Activated naive CD8-positive, alpha-beta T cell (primary cell): ENCODE data around the gene HPS4.

Source experiments
- H3K27ac Mint-ChIP-seq: one replicate; pipeline ENCODE4 v1.8.0; 2021; ENCODE audit warnings: mixed read lengths
- H3K27me3 Mint-ChIP-seq: one replicate; pipeline ENCODE4 v1.8.0; 2021; ENCODE audit warnings: mixed read lengths
- H3K36me3 Mint-ChIP-seq: one replicate; pipeline ENCODE4 v1.8.0; 2021; ENCODE audit warnings: mixed read lengths
- H3K4me1 Mint-ChIP-seq: one replicate; pipeline ENCODE4 v1.8.0; 2021; ENCODE audit warnings: low read depth, mixed read lengths
- H3K4me3 Mint-ChIP-seq: one replicate; pipeline ENCODE4 v1.8.0; 2021; ENCODE audit warnings: mild to moderate bottlenecking, mixed read lengths
- H3K9me3 Mint-ChIP-seq: one replicate; pipeline ENCODE4 v1.8.0; 2021; ENCODE audit warnings: low read depth, mixed read lengths

The HPS4 gene

DNA sequence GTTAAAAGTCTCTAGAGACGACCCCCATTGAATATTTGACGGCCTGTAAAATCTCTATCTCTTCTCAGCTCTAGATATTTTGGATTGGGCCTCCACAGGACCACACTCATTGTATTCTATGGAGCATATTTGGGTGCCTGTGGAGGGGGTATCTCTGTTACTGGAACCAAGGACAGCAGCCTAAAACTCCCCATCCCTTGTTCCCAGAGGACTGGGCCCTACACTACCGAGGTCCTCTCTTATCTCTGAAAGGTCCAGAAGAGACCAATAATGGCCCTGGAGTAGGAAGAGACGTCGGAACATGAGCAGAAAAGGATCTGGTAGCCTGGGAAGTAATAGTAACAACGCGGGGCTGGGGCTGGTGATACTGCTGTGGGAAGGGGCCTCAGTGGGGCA, 542 bp downstream of the HPS4 start:
- H3K4me1 Mint-ChIP-seq: peaks cover 66% of the 10 kb centered on the region
- H3K36me3 Mint-ChIP-seq: peaks cover 13% of the 10 kb centered on the region
- no peaks in the 10 kb centered on the region for H3K27me3 Mint-ChIP-seq
- H3K27ac Mint-ChIP-seq: peak overlapping the region; percentile 96
- H3K4me3 Mint-ChIP-seq: peak overlapping the region; percentile 99
- no peaks in the 10 kb centered on the region for H3K9me3 Mint-ChIP-seq

- Mint-ChIP-seq H3K9me3 (no peaks in the 10 kb centered on the region), H3K4me3 (peak overlapping the region; percentile 99), H3K27ac (peak overlapping the region; percentile 96), H3K4me1 (peaks cover 74% of the 10 kb centered on the region), H3K27me3 (no peaks in the 10 kb centered on the region), H3K36me3 (peaks cover 18% of the 10 kb centered on the region)
These were observed 1.4 kb downstream of the HPS4 start for GRCh38 chr22:26482161-26482560.

DNA sequence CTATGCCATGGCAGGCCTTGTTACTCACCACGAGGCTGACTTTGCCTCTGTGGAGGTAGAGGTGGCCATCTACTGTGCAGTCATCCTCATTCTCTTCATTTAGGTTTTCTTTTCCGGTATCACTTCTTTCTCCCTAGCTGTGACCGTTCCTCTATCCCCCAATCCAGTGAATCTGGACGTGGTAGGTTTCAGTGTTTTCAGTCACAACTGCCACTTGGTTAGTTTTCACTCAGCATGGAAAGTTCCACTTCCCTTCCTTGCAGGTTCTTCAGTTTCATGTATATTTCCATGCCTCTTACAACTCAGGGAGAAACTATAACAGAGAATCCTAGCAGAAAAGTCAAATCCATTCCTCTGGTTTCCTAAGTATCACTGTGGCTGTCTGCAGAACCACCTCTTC, 1.9 kb downstream of the HPS4 start:
- Mint-ChIP-seq H3K27me3 (no peaks in the 10 kb centered on the region), H3K4me1 (peaks cover 77% of the 10 kb centered on the region), H3K4me3 (peak overlapping the region; percentile 99), H3K27ac (peak overlapping the region; percentile 96), H3K9me3 (no peaks in the 10 kb centered on the region), H3K36me3 (peaks cover 21% of the 10 kb centered on the region)

GRCh38 chr22:26481112-26481693, 2.4 kb downstream of the HPS4 start:
- peak overlapping the region; percentile 73 for H3K27ac Mint-ChIP-seq
- no peaks in the 10 kb centered on the region for H3K9me3 Mint-ChIP-seq
- H3K27me3 Mint-ChIP-seq: no peaks in the 10 kb centered on the region
- H3K4me3 Mint-ChIP-seq: peak overlapping the region; percentile 99
- peaks cover 24% of the 10 kb centered on the region for H3K36me3 Mint-ChIP-seq
- H3K4me1 Mint-ChIP-seq: peaks cover 76% of the 10 kb centered on the region

GRCh38 chr22:26480611-26480932, 3.0 kb downstream of the HPS4 start:
- H3K4me1 Mint-ChIP-seq: peaks cover 70% of the 10 kb centered on the region
- H3K27ac Mint-ChIP-seq: no peak overlapping the region
- peak overlapping the region; percentile 99 for H3K4me3 Mint-ChIP-seq
- H3K27me3 Mint-ChIP-seq: no peaks in the 10 kb centered on the region
- H3K9me3 Mint-ChIP-seq: no peaks in the 10 kb centered on the region
- H3K36me3 Mint-ChIP-seq: peaks cover 24% of the 10 kb centered on the region

- Mint-ChIP-seq H3K27ac (peak overlapping the region; percentile 91), H3K36me3 (peaks cover 24% of the 10 kb centered on the region), H3K4me3 (peak overlapping the region; percentile 99), H3K9me3 (no peaks in the 10 kb centered on the region), H3K4me1 (peaks cover 64% of the 10 kb centered on the region), H3K27me3 (no peaks in the 10 kb centered on the region)
These were observed 3.6 kb downstream of the HPS4 start for GRCh38 chr22:26479792-26480610.

GRCh38 chr22:26479043-26479791, 4.4 kb downstream of the HPS4 start:
- Mint-ChIP-seq H3K27me3 (no peaks in the 10 kb centered on the region), H3K4me3 (peak overlapping the region; percentile 99), H3K9me3 (no peaks in the 10 kb centered on the region), H3K36me3 (peaks cover 24% of the 10 kb centered on the region), H3K4me1 (peaks cover 64% of the 10 kb centered on the region), H3K27ac (peak overlapping the region; percentile 91)

GRCh38 chr22:26477341-26477731, 6.2 kb downstream of the HPS4 start:
- peak overlapping the region; percentile 72 for H3K27ac Mint-ChIP-seq
- peaks cover 54% of the 10 kb centered on the region for H3K4me1 Mint-ChIP-seq
- no peak overlapping the region for H3K4me3 Mint-ChIP-seq
- H3K36me3 Mint-ChIP-seq: peaks cover 21% of the 10 kb centered on the region
- H3K27me3 Mint-ChIP-seq: no peaks in the 10 kb centered on the region
- no peaks in the 10 kb centered on the region for H3K9me3 Mint-ChIP-seq

GRCh38 chr22:26476705-26477340, 6.8 kb downstream of the HPS4 start:
- Mint-ChIP-seq H3K4me3 (no peak overlapping the region), H3K36me3 (peaks cover 21% of the 10 kb centered on the region), H3K4me1 (peaks cover 49% of the 10 kb centered on the region), H3K9me3 (no peaks in the 10 kb centered on the region), H3K27ac (no peak overlapping the region), H3K27me3 (no peaks in the 10 kb centered on the region)

DNA sequence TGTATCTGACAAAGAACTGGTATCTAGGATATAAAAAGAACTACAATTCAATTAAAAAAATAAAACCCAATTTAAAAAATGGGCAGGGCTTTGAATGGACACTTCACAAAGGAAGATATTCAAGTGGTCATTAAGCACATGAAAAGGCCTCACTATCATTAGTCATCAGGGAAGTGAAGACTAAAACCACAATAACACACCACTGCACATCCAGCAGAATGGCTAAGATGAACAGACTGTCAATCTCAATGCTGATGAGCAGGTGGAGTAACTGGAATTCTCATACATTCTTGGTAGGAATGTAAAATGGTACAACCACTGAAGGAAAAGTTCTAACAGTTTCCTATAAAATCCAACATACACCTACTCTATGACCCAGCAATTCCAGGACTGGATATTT, 8.9 kb downstream of the HPS4 start:
- Mint-ChIP-seq H3K27ac (no peak overlapping the region), H3K36me3 (peaks cover 16% of the 10 kb centered on the region), H3K4me1 (peaks cover 27% of the 10 kb centered on the region), H3K9me3 (no peaks in the 10 kb centered on the region), H3K4me3 (no peak overlapping the region), H3K27me3 (no peaks in the 10 kb centered on the region)

DNA sequence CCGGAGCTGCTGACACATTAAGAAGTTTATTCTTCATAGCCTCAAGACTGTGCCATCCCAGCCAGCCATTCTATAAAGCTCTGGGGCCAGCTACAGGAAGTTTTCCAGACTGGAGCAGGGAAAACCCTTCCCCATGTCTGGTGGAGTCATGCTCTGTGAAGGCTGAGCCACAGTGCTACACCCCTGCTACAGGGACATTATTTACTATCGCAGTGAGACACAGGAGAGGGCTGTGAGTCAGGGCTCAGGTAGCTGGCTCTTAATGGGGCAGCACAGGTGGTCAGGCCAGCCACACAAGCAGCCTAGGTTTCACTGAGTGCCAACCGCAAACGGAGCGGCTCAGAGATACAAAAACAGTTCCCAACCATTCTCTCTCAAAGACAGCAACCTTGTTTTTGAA, 12.1 kb downstream of the HPS4 start:
- Mint-ChIP-seq H3K36me3 (peaks cover 9% of the 10 kb centered on the region), H3K9me3 (no peaks in the 10 kb centered on the region), H3K4me3 (no peak overlapping the region), H3K27ac (no peak overlapping the region), H3K4me1 (peaks cover 4% of the 10 kb centered on the region), H3K27me3 (no peaks in the 10 kb centered on the region)

- Mint-ChIP-seq H3K27me3 (no peaks in the 10 kb centered on the region), H3K4me3 (no peak overlapping the region), H3K4me1 (peaks cover 4% of the 10 kb centered on the region), H3K9me3 (no peaks in the 10 kb centered on the region), H3K27ac (no peak overlapping the region), H3K36me3 (peaks cover 7% of the 10 kb centered on the region)
These were observed 12.8 kb downstream of the HPS4 start for GRCh38 chr22:26470807-26471206.

DNA sequence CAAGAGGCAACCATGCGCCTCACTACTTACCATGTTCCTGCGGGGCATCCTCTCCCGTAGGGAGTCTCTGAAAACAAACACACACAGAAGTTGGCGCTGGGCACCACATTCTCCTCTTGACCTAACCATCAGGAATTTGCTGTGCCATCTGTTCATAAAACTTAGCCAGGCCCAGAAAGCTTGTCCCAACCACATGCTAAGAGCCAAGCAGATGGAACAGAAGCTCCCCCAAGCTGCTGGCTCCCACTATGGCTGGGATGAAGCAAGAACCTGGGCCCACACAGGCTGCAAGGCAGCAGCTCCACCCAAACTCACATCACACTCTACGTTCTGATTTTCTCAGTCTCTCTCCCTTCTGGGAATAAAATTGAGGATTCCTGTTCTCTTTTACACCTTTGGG, 17.4 kb downstream of the HPS4 start:
- no peaks in the 10 kb centered on the region for H3K9me3 Mint-ChIP-seq
- no peak overlapping the region for H3K27ac Mint-ChIP-seq
- H3K4me1 Mint-ChIP-seq: no peaks in the 10 kb centered on the region
- H3K27me3 Mint-ChIP-seq: no peaks in the 10 kb centered on the region
- H3K36me3 Mint-ChIP-seq: peaks cover 7% of the 10 kb centered on the region
- H3K4me3 Mint-ChIP-seq: no peak overlapping the region

- Mint-ChIP-seq H3K27ac (no peak overlapping the region), H3K36me3 (peaks cover 7% of the 10 kb centered on the region), H3K27me3 (no peaks in the 10 kb centered on the region), H3K4me3 (no peak overlapping the region), H3K9me3 (no peaks in the 10 kb centered on the region), H3K4me1 (no peaks in the 10 kb centered on the region)
These were observed 19.3 kb downstream of the HPS4 start for GRCh38 chr22:26464312-26464711.

- peaks cover 6% of the 10 kb centered on the region for H3K36me3 Mint-ChIP-seq
- H3K4me1 Mint-ChIP-seq: no peaks in the 10 kb centered on the region
- no peaks in the 10 kb centered on the region for H3K9me3 Mint-ChIP-seq
- H3K4me3 Mint-ChIP-seq: no peak overlapping the region
- no peaks in the 10 kb centered on the region for H3K27me3 Mint-ChIP-seq
- H3K27ac Mint-ChIP-seq: no peak overlapping the region
These were observed 19.9 kb downstream of the HPS4 start for GRCh38 chr22:26463688-26464087.
